Measurements from ENCODE around the gene CELF4.

CELF4 gene

GRCh38 chr18:37339701-37340215, 225.8 kb downstream of the CELF4 start:
- no peak for DNase-seq
- in situ Hi-C loops (cut with HindIII; ENCODE audit: low pct_ligation_motif_present, low sequenced_read_pairs), result no loop called here
- Histone ChIP-seq H3K27ac (no peak overlapping the region), H3K27me3 (replicated peaks) (no peaks in the 10 kb centered on the region), H3K36me3 (replicated peaks) (no peaks in the 10 kb centered on the region), H3K4me3 (ENCODE audit: low read depth, low read length) (no peak overlapping the region)
- no peak for TF ChIP-seq CTCF (IDR thresholded peaks at IDR 0.05; ENCODE audit: low read depth, low read length, missing control alignments)

- in situ Hi-C loops (cut with HindIII; ENCODE audit: low pct_ligation_motif_present, low sequenced_read_pairs), result no loop called here
- Histone ChIP-seq H3K4me3 (ENCODE audit: low read depth, low read length) (no peak overlapping the region), H3K27ac (no peak overlapping the region), H3K27me3 (replicated peaks) (no peaks in the 10 kb centered on the region), H3K36me3 (replicated peaks) (no peaks in the 10 kb centered on the region)
- TF ChIP-seq CTCF (IDR thresholded peaks at IDR 0.05; ENCODE audit: low read depth, low read length, missing control alignments), result no peak
- DNase-seq, result no peak
Measured at GRCh38 chr18:37336568-37337285, 228.9 kb downstream of the CELF4 start.

- in situ Hi-C loops (cut with HindIII; ENCODE audit: low pct_ligation_motif_present, low sequenced_read_pairs), result no loop called here
- TF ChIP-seq CTCF (IDR thresholded peaks at IDR 0.05; ENCODE audit: low read depth, low read length, missing control alignments), result peak; percentile 53
- H3K27ac ChIP-seq, result no peak overlapping the region
- H3K27me3 ChIP-seq (replicated peaks), result no peaks in the 10 kb centered on the region
- H3K36me3 ChIP-seq (replicated peaks), result no peaks in the 10 kb centered on the region
- H3K4me3 ChIP-seq (ENCODE audit: low read depth, low read length), result no peak overlapping the region
- DNase-seq, result no peak
Measured at GRCh38 chr18:37335409-37335736, 230.2 kb downstream of the CELF4 start.

- no peak for TF ChIP-seq CTCF (IDR thresholded peaks at IDR 0.05; ENCODE audit: low read depth, low read length, missing control alignments)
- no peaks in the 10 kb centered on the region for H3K36me3 ChIP-seq (replicated peaks)
- no peak overlapping the region for H3K27ac ChIP-seq
- DNase-seq, result peak; percentile 3
- H3K4me3 ChIP-seq (ENCODE audit: low read depth, low read length), result no peak overlapping the region
- no peaks in the 10 kb centered on the region for H3K27me3 ChIP-seq (replicated peaks)
- in situ Hi-C loops (cut with HindIII; ENCODE audit: low pct_ligation_motif_present, low sequenced_read_pairs), result no loop called here
Measured at GRCh38 chr18:37334631-37335408, 230.8 kb downstream of the CELF4 start.

GRCh38 chr18:37332628-37333420, 232.8 kb downstream of the CELF4 start:
- in situ Hi-C loops (cut with HindIII; ENCODE audit: low pct_ligation_motif_present, low sequenced_read_pairs), result no loop called here
- no peak overlapping the region for H3K27ac ChIP-seq
- no peak for TF ChIP-seq CTCF (IDR thresholded peaks at IDR 0.05; ENCODE audit: low read depth, low read length, missing control alignments)
- no peak for DNase-seq
- no peaks in the 10 kb centered on the region for H3K36me3 ChIP-seq (replicated peaks)
- no peaks in the 10 kb centered on the region for H3K27me3 ChIP-seq (replicated peaks)
- H3K4me3 ChIP-seq (ENCODE audit: low read depth, low read length), result no peak overlapping the region
